Naive thymus-derived CD4-positive, alpha-beta T cell (primary cell): ENCODE data around the gene PTPRG. TPM values are rescaled to one million over a fixed set of nuclear protein-coding genes. Genes with fewer than 3 reads are reported as not detected.

Experiments used
- ATAC-seq: fragments of 150-1000 bp; cut with Tn5 transposase; 2 replicates; pipeline ENCODE4 v1.10.0; 2021; ENCODE audit warnings: mild to moderate bottlenecking, moderate library complexity
- CTCF ChIA-PET: fragments of 350-600 bp; sonication (Branson Sonifier 250); formaldehyde crosslinking; loops from one replicate; lab custom pipeline; 2021; ENCODE audit warnings: antibody characterized with exemption; lab: Charles Lee
- POLR2A ChIA-PET: fragments of 350-600 bp; sonication (Branson Sonifier 250); formaldehyde crosslinking; loops from one replicate; lab custom pipeline; 2021; ENCODE audit warnings: antibody characterized with exemption, inconsistent platforms; lab: Charles Lee
- DNase-seq, 9 donors: peaks; one replicate each; pipeline versions ENCODE4 v3.0.0 to v3.0.0-alpha.2; 2020 to 2022; ENCODE audit warnings: mixed read lengths in 1 of 9
- H3K27ac ChIP-seq: one replicate; pipeline ENCODE4 v1.7.0; 2013; ENCODE audit warnings: mild to moderate bottlenecking, low read depth, low read length, moderate library complexity
- H3K27me3 ChIP-seq, 2 donors: one replicate each; pipeline ENCODE4 v1.7.0; 2013; ENCODE audit warnings: low read length in 2 of 2, mild to moderate bottlenecking in 2 of 2, moderate library complexity in 2 of 2; ENCODE audit not compliant: control insufficient read depth in 2 of 2, insufficient read depth in 2 of 2
- H3K36me3 ChIP-seq, 3 experiments: 1 replicate in 2 of 3; 2 replicates in 1 of 3; pipeline ENCODE4 v1.7.0; 2013; ENCODE audit warnings: low read length in 3 of 3, mild to moderate bottlenecking in 3 of 3, moderate library complexity in 1 of 3; ENCODE audit not compliant: insufficient read depth in 3 of 3, control insufficient read depth in 2 of 3
- H3K4me1 ChIP-seq, 2 donors: one replicate each; pipeline ENCODE4 v1.7.0; 2013; ENCODE audit warnings: low read length in 2 of 2, mild to moderate bottlenecking in 2 of 2, moderate library complexity in 1 of 2; ENCODE audit not compliant: control insufficient read depth in 2 of 2, insufficient read depth in 2 of 2
- H3K4me3 ChIP-seq: 2 replicates; pipeline ENCODE4 v1.7.0; 2013; ENCODE audit warnings: mild to moderate bottlenecking, low read length
- H3K9me3 ChIP-seq, 3 experiments: 1 replicate in 2 of 3; 2 replicates in 1 of 3; pipeline ENCODE4 v1.7.0; 2013; ENCODE audit warnings: low read length in 3 of 3; ENCODE audit not compliant: control insufficient read depth in 2 of 3
- H3K27ac Mint-ChIP-seq, 9 donors: one replicate each; pipeline ENCODE4 v1.8.0; 2020 to 2022; ENCODE audit warnings: mixed read lengths in 9 of 9, mild to moderate bottlenecking in 8 of 9, moderate library complexity in 5 of 9, inconsistent platforms in 2 of 9
- H3K27me3 Mint-ChIP-seq, 5 donors: one replicate each; pipeline ENCODE4 v1.8.0; 2021 to 2022; ENCODE audit warnings: mixed read lengths in 5 of 5, mild to moderate bottlenecking in 1 of 5
- H3K36me3 Mint-ChIP-seq, 5 donors: one replicate each; pipeline ENCODE4 v1.8.0; 2020 to 2022; ENCODE audit warnings: mixed read lengths in 5 of 5, mild to moderate bottlenecking in 3 of 5, inconsistent platforms in 1 of 5
- H3K4me1 Mint-ChIP-seq, 7 donors: one replicate each; pipeline ENCODE4 v1.8.0; 2020 to 2022; ENCODE audit warnings: mixed read lengths in 7 of 7, mild to moderate bottlenecking in 3 of 7, inconsistent platforms in 1 of 7
- H3K4me3 Mint-ChIP-seq, 10 donors: one replicate each; pipeline ENCODE4 v1.8.0; 2020 to 2022; ENCODE audit warnings: mild to moderate bottlenecking in 10 of 10, mixed read lengths in 10 of 10, moderate library complexity in 6 of 10, inconsistent platforms in 2 of 10
- H3K9me3 Mint-ChIP-seq, 11 donors: one replicate each; pipeline ENCODE4 v1.8.0; 2020 to 2022; ENCODE audit warnings: mixed read lengths in 11 of 11, mild to moderate bottlenecking in 4 of 11, inconsistent platforms in 1 of 11, moderate library complexity in 1 of 11
- intact Hi-C, 2 donors: fragments of 100-400 bp; cut with micrococcal nuclease; formaldehyde crosslinking; loops; one replicate each; pipeline ENCODE4 v1.15.1; 2023
- polyA plus RNA-seq, 2 donors: library from polyadenylated mRNA; unstranded; fragments of 300-500 nt; fragmentation: Illumina TruSeq; gene quantifications; one replicate each; pipeline ENCODE4 v1.2.3, GENCODE V29; 2021
- total RNA-seq, 6 experiments: library from RNA in 5 of 6; stranded (reverse) in 5 of 6; gene quantifications; 1 replicate in 5 of 6; 2 replicates in 1 of 6; pipeline ENCODE4 v1.2.3 and lab custom pipeline; 2021 to 2026

The PTPRG gene
- total and polyA plus RNA-seq, 7 experiments from 2014 or later, result 0.17 to 1.7 TPM; not detected in 5

- Mint-ChIP-seq H3K9me3 (peaks cover 0 to 2% (median 0%) of the 10 kb centered on the region in 11 donors), H3K27me3 (peaks cover 46 to 68% (median 48%) of the 10 kb centered on the region in 5 donors), H3K4me3 (no peak overlapping the region), H3K4me1 (peaks cover 0 to 17% (median 11%) of the 10 kb centered on the region in 7 donors), H3K36me3 (no peaks in the 10 kb centered on the region), H3K27ac (no peak overlapping the region)
- POLR2A ChIA-PET, result no interaction called here
- intact Hi-C loops, result no loop called here
- H3K27ac ChIP-seq, result no peak overlapping the region
- no peaks in the 10 kb centered on the region for H3K27me3 ChIP-seq
- ATAC-seq, result no peak
- no peak overlapping the region for H3K4me3 ChIP-seq
- CTCF ChIA-PET, result no interaction called here
- no peaks in the 10 kb centered on the region for H3K4me1 ChIP-seq
- no peaks in the 10 kb centered on the region for H3K36me3 ChIP-seq
- H3K9me3 ChIP-seq, result no peaks in the 10 kb centered on the region
- no peak for DNase-seq
These were observed 4.2 kb downstream of the PTPRG start for GRCh38 chr3:61565569-61565968.

GRCh38 chr3:61568127-61568526 lies 6.8 kb downstream of the PTPRG start:
- H3K4me3 ChIP-seq, result no peak overlapping the region
- no peak for ATAC-seq
- no peaks in the 10 kb centered on the region for H3K27me3 ChIP-seq
- Mint-ChIP-seq H3K4me1 (peaks cover 0 to 7% (median 6%) of the 10 kb centered on the region in 7 donors), H3K27ac (no peak overlapping the region), H3K9me3 (peaks cover 0 to 3% (median 0%) of the 10 kb centered on the region in 11 donors), H3K36me3 (no peaks in the 10 kb centered on the region), H3K27me3 (peaks cover 35 to 57% (median 37%) of the 10 kb centered on the region in 5 donors), H3K4me3 (no peak overlapping the region)
- ChIA-PET POLR2A (no interaction called here), CTCF (no interaction called here)
- H3K4me1 ChIP-seq, result no peaks in the 10 kb centered on the region
- intact Hi-C loops, result no loop called here
- no peaks in the 10 kb centered on the region for H3K9me3 ChIP-seq
- H3K27ac ChIP-seq, result no peak overlapping the region
- H3K36me3 ChIP-seq, result no peaks in the 10 kb centered on the region
- DNase-seq, result no peak

- no peaks in the 10 kb centered on the region for H3K36me3 ChIP-seq
- no peak for DNase-seq
- H3K4me3 ChIP-seq, result no peak overlapping the region
- H3K27ac ChIP-seq, result no peak overlapping the region
- no peak overlapping the region for H3K4me3 Mint-ChIP-seq
- ChIA-PET POLR2A (no interaction called here), CTCF (no interaction called here)
- H3K4me1 Mint-ChIP-seq, result no peaks in the 10 kb centered on the region
- no peak overlapping the region for H3K27ac Mint-ChIP-seq
- H3K36me3 Mint-ChIP-seq, result no peaks in the 10 kb centered on the region
- H3K9me3 ChIP-seq, result no peaks in the 10 kb centered on the region
- intact Hi-C loops, result no loop called here
- peaks cover 0 to 9% (median 2%) of the 10 kb centered on the region in 11 donors for H3K9me3 Mint-ChIP-seq
- ATAC-seq, result no peak
- H3K4me1 ChIP-seq, result no peaks in the 10 kb centered on the region
- peaks cover 20 to 43% (median 27%) of the 10 kb centered on the region in 5 donors for H3K27me3 Mint-ChIP-seq
- no peaks in the 10 kb centered on the region for H3K27me3 ChIP-seq
These were observed 8.6 kb downstream of the PTPRG start for GRCh38 chr3:61569856-61570580.

- Mint-ChIP-seq H3K9me3 (peaks cover 0 to 11% (median 2%) of the 10 kb centered on the region in 11 donors), H3K36me3 (no peaks in the 10 kb centered on the region), H3K4me1 (no peaks in the 10 kb centered on the region), H3K27ac (no peak overlapping the region), H3K4me3 (no peak overlapping the region), H3K27me3 (peaks cover 13 to 38% (median 19%) of the 10 kb centered on the region in 5 donors)
- Histone ChIP-seq H3K27me3 (no peaks in the 10 kb centered on the region), H3K4me1 (no peaks in the 10 kb centered on the region), H3K27ac (no peak overlapping the region), H3K9me3 (no peaks in the 10 kb centered on the region), H3K36me3 (no peaks in the 10 kb centered on the region), H3K4me3 (no peak overlapping the region)
- intact Hi-C loops, result no loop called here
- POLR2A ChIA-PET, result no interaction called here
- DNase-seq (no peak), ATAC-seq (no peak)
- CTCF ChIA-PET, result no interaction called here
These were observed 9.4 kb downstream of the PTPRG start for GRCh38 chr3:61570813-61571212.

GRCh38 chr3:61571516-61572336 lies 10.4 kb downstream of the PTPRG start:
- ChIA-PET CTCF (no interaction called here), POLR2A (no interaction called here)
- Histone ChIP-seq H3K27ac (no peak overlapping the region), H3K4me1 (no peaks in the 10 kb centered on the region), H3K27me3 (no peaks in the 10 kb centered on the region), H3K36me3 (no peaks in the 10 kb centered on the region), H3K9me3 (no peaks in the 10 kb centered on the region), H3K4me3 (no peak overlapping the region)
- Mint-ChIP-seq H3K9me3 (peaks cover 0 to 11% (median 2%) of the 10 kb centered on the region in 11 donors), H3K36me3 (no peaks in the 10 kb centered on the region), H3K4me1 (no peaks in the 10 kb centered on the region), H3K27ac (no peak overlapping the region), H3K4me3 (no peak overlapping the region), H3K27me3 (peaks cover 4 to 36% (median 11%) of the 10 kb centered on the region in 5 donors)
- ATAC-seq (no peak), DNase-seq (no peak)
- intact Hi-C loops, result no loop called here

GRCh38 chr3:61572879-61573278 lies 11.5 kb downstream of the PTPRG start:
- H3K36me3 Mint-ChIP-seq, result no peaks in the 10 kb centered on the region
- peaks cover 4 to 31% (median 5%) of the 10 kb centered on the region in 5 donors for H3K27me3 Mint-ChIP-seq
- POLR2A ChIA-PET, result no interaction called here
- CTCF ChIA-PET, result no interaction called here
- Histone ChIP-seq H3K9me3 (no peaks in the 10 kb centered on the region), H3K4me1 (no peaks in the 10 kb centered on the region), H3K36me3 (no peaks in the 10 kb centered on the region), H3K27me3 (no peaks in the 10 kb centered on the region), H3K27ac (no peak overlapping the region), H3K4me3 (no peak overlapping the region)
- no peak for ATAC-seq
- peaks cover 0 to 11% (median 2%) of the 10 kb centered on the region in 11 donors for H3K9me3 Mint-ChIP-seq
- no peak overlapping the region for H3K27ac Mint-ChIP-seq
- intact Hi-C loops, result no loop called here
- DNase-seq, result no peak
- no peaks in the 10 kb centered on the region for H3K4me1 Mint-ChIP-seq
- no peak overlapping the region for H3K4me3 Mint-ChIP-seq
